MCF 10A (cell line): Measurements from ENCODE around the gene POLR3E. TPM values are rescaled to one million over a fixed set of nuclear protein-coding genes. Genes with fewer than 3 reads are reported as not detected.
A peak's percentile ranks its signal among the peaks of the same experiment; 100 is the strongest.

Experiments used
- BruUV-seq: library from RNA; stranded (reverse); fragments of 400-500 nt; replicated peaks from 2 replicates; lab custom pipeline; 2021; lab: Mats Ljungman, UMichigan
- CTCF ChIA-PET: fragments of 300-600 bp; sonication (Branson Sonifier 250); formaldehyde crosslinking; extraction: SDS; loops from one replicate; lab custom pipeline; 2021; ENCODE audit warnings: antibody characterized with exemption, inconsistent platforms; lab: Yijun Ruan, JAX
- POLR2A ChIA-PET: fragments of 300-600, 350-650 bp; sonication (Branson Sonifier 250); formaldehyde crosslinking; extraction: SDS; loops from one replicate; lab custom pipeline; 2020; ENCODE audit warnings: antibody characterized with exemption, inconsistent platforms; lab: Yijun Ruan, JAX
- DNase-seq: peaks from one replicate; pipeline ENCODE4 v3.0.0-alpha.2; 2018; ENCODE audit not compliant: unreplicated experiment
- H3K27ac Mint-ChIP-seq: one replicate; pipeline ENCODE4 v1.8.0; 2022; ENCODE audit warnings: mild to moderate bottlenecking, low read depth, mixed read lengths; ENCODE audit not compliant: unreplicated experiment
- H3K27me3 Mint-ChIP-seq: one replicate; pipeline ENCODE4 v1.8.0; 2022; ENCODE audit warnings: mixed read lengths; ENCODE audit not compliant: insufficient read depth, unreplicated experiment
- H3K36me3 Mint-ChIP-seq: one replicate; pipeline ENCODE4 v1.8.0; 2022; ENCODE audit warnings: mild to moderate bottlenecking, moderate library complexity, mixed read lengths; ENCODE audit not compliant: insufficient read depth, unreplicated experiment
- H3K4me1 Mint-ChIP-seq: one replicate; pipeline ENCODE4 v1.8.0; 2022; ENCODE audit warnings: mixed read lengths; ENCODE audit not compliant: insufficient read depth, unreplicated experiment
- H3K4me3 Mint-ChIP-seq: one replicate; pipeline ENCODE4 v1.8.0; 2022; ENCODE audit warnings: mild to moderate bottlenecking, moderate library complexity, mixed read lengths; ENCODE audit not compliant: unreplicated experiment
- H3K9me3 Mint-ChIP-seq: one replicate; pipeline ENCODE4 v1.8.0; 2022; ENCODE audit warnings: mixed read lengths; ENCODE audit not compliant: unreplicated experiment
- CTCF ChIP-seq: fragments of 200-600 bp; IDR thresholded peaks from one replicate; pipeline ENCODE4 v1.8.0; 2022; ENCODE audit warnings: antibody characterized with exemption, mild to moderate bottlenecking; ENCODE audit not compliant: unreplicated experiment
- intact Hi-C: fragments of 100-400 bp; cut with micrococcal nuclease; formaldehyde crosslinking; loops from 2 replicates; pipeline ENCODE4 v1.14.1; 2022
- total RNA-seq: library from RNA; stranded (reverse); gene quantifications from 2 replicates; pipeline ENCODE4 v1.2.3, GENCODE V29; 2022

The POLR3E gene
- total RNA-seq, 1 experiment from 2014 or later: 73.8 TPM

- TF ChIP-seq CTCF: no peak
- Mint-ChIP-seq H3K27ac (no peak overlapping the region), H3K4me3 (no peak overlapping the region), H3K36me3 (peaks cover 29% of the 10 kb centered on the region), H3K27me3 (no peaks in the 10 kb centered on the region), H3K4me1 (peaks cover 6% of the 10 kb centered on the region), H3K9me3 (no peaks in the 10 kb centered on the region)
- ChIA-PET POLR2A (interaction anchor here (0.7 to 1.3 kb wide), 2 partner anchors 85 to 377 kb away, joined by 3 to 4 read pairs; no protein-coding TSS in a partner anchor), CTCF (interaction anchor here (0.8 kb wide), 1 partner anchor 87 kb away, joined by 3 read pairs; the partner anchor contains the start of gene EEF2K)
- intact Hi-C loops: no loop called here
- no peak for DNase-seq
- BruUV-seq: no TSS peak
Measured at GRCh38 chr16:22293137-22294106, 3.8 kb upstream of the POLR3E start.

GRCh38 chr16:22296225-22297113 lies 740 bp upstream of the POLR3E start:
- H3K36me3 Mint-ChIP-seq: peaks cover 43% of the 10 kb centered on the region
- CTCF ChIA-PET: interaction anchor here (0.5 to 6.7 kb wide), 14 partner anchors 17 to 295 kb away, joined by 3 to 64 read pairs (median 4); partner anchors contain the start of gene EEF2K
- peaks cover 27% of the 10 kb centered on the region for H3K4me1 Mint-ChIP-seq
- H3K27me3 Mint-ChIP-seq: no peaks in the 10 kb centered on the region
- intact Hi-C loops: loop anchor here (1.0 kb wide), 3 partner anchors 90 to 105 kb away; partner anchors contain the start of gene EEF2K
- peak; percentile 21 for DNase-seq
- H3K9me3 Mint-ChIP-seq: no peaks in the 10 kb centered on the region
- H3K4me3 Mint-ChIP-seq: peak overlapping the region; percentile 86
- POLR2A ChIA-PET: interaction anchor here (0.6 to 4.6 kb wide), 19 partner anchors 14 to 1013 kb away, joined by 3 to 104 read pairs (median 4); partner anchors contain the start of genes EEF2K and UQCRC2
- TF ChIP-seq CTCF: no peak
- BruUV-seq: no TSS peak
- H3K27ac Mint-ChIP-seq: peak overlapping the region; percentile 96

- peak; percentile 90 for DNase-seq
- no peaks in the 10 kb centered on the region for H3K27me3 Mint-ChIP-seq
- H3K9me3 Mint-ChIP-seq: no peaks in the 10 kb centered on the region
- CTCF ChIA-PET: interaction anchor here (0.7 to 6.7 kb wide), 8 partner anchors 56 to 107 kb away, joined by 3 to 64 read pairs (median 4); partner anchors contain the start of gene EEF2K
- intact Hi-C loops: loop anchor here (1.0 kb wide), 3 partner anchors 92 to 107 kb away; partner anchors contain the start of gene EEF2K
- TF ChIP-seq CTCF: no peak
- peak overlapping the region; percentile 96 for H3K27ac Mint-ChIP-seq
- peaks cover 59% of the 10 kb centered on the region for H3K36me3 Mint-ChIP-seq
- peak overlapping the region; percentile 86 for H3K4me3 Mint-ChIP-seq
- peaks cover 34% of the 10 kb centered on the region for H3K4me1 Mint-ChIP-seq
- POLR2A ChIA-PET: interaction anchor here (0.6 to 4.6 kb wide), 20 partner anchors 14 to 1491 kb away, joined by 3 to 104 read pairs (median 4); partner anchors contain the start of genes CDR2, EEF2K, ERI2 and REXO5
- TSS peak; percentile 97 for BruUV-seq
Measured at GRCh38 chr16:22297871-22298733, 893 bp downstream of the POLR3E start.
